Progenitor cell of endocrine pancreas (in vitro differentiated cells): Measurements from ENCODE around the gene CNTN1. TPM values are rescaled to one million over a fixed set of nuclear protein-coding genes. Genes with fewer than 3 reads are reported as not detected.
"Not testable (repeated sequence)": the region's sequence is repeated elsewhere in the genome, so short reads cannot be mapped to it uniquely, and the experiment has no call there.

Experiments used
- DNase-seq: peaks from one replicate; pipeline ENCODE4 v3.0.0; 2021; ENCODE audit warnings: low spot score; ENCODE audit not compliant: unreplicated experiment
- H3K27ac Mint-ChIP-seq: 2 replicates; pipeline ENCODE4 v1.8.0; 2021; ENCODE audit warnings: mild to moderate bottlenecking, moderate library complexity, mixed read lengths
- H3K27me3 Mint-ChIP-seq: 2 replicates; pipeline ENCODE4 v1.8.0; 2021; ENCODE audit warnings: mixed read lengths
- H3K36me3 Mint-ChIP-seq: 2 replicates; pipeline ENCODE4 v1.8.0; 2022; ENCODE audit warnings: mixed read lengths; ENCODE audit not compliant: insufficient read depth
- H3K4me1 Mint-ChIP-seq: 2 replicates; pipeline ENCODE4 v1.8.0; 2021; ENCODE audit warnings: low read depth, mixed read lengths
- H3K4me3 Mint-ChIP-seq: 2 replicates; pipeline ENCODE4 v1.8.0; 2021; ENCODE audit warnings: low read depth, mild to moderate bottlenecking, moderate library complexity, mixed read lengths
- H3K9me3 Mint-ChIP-seq: 2 replicates; pipeline ENCODE4 v1.8.0; 2021; ENCODE audit warnings: low read depth, mixed read lengths
- total RNA-seq: library from RNA; stranded (reverse); gene quantifications from 2 replicates; pipeline ENCODE4 v1.2.1, GENCODE V29; 2021
- TF ChIP-seq, protein P1 (sequence below): fragments of 200-600 bp; sonication (generic); IDR thresholded peaks from one replicate; pipeline ENCODE4 v1.5.0; 2021; ENCODE audit warnings: antibody characterized with exemption, mild to moderate bottlenecking; ENCODE audit not compliant: unreplicated experiment

The CNTN1 gene
- total RNA-seq, 1 donor from 2014 or later, result 3.1 TPM

DNA sequence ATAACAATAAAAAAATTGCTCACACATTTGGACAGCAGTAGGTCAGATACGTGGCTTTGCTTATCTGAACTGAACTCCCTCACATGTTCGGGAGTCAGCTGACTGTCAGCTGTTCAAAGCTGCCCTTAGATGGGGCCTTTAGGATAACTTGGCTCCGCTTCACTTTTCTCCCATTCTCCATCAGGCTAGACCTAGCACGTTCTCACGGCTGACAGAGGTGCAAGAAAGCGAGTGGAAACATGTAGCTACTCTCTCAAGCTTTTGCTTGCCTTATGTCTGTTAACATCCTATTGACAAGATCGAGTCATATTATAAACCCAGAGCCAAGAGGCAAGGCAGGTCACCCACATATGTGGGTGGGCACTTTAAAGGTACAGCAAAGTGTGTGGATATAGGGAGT is 383.9 kb downstream of the CNTN1 start:
- DNase-seq, result no peak
- Mint-ChIP-seq H3K27me3 (peaks cover 2% of the 10 kb centered on the region), H3K9me3 (peaks cover 12% of the 10 kb centered on the region), H3K27ac (no peak overlapping the region), H3K4me1 (peaks cover 6% of the 10 kb centered on the region), H3K36me3 (no peaks in the 10 kb centered on the region), H3K4me3 (no peak overlapping the region)
- TF ChIP-seq, protein P1, sequence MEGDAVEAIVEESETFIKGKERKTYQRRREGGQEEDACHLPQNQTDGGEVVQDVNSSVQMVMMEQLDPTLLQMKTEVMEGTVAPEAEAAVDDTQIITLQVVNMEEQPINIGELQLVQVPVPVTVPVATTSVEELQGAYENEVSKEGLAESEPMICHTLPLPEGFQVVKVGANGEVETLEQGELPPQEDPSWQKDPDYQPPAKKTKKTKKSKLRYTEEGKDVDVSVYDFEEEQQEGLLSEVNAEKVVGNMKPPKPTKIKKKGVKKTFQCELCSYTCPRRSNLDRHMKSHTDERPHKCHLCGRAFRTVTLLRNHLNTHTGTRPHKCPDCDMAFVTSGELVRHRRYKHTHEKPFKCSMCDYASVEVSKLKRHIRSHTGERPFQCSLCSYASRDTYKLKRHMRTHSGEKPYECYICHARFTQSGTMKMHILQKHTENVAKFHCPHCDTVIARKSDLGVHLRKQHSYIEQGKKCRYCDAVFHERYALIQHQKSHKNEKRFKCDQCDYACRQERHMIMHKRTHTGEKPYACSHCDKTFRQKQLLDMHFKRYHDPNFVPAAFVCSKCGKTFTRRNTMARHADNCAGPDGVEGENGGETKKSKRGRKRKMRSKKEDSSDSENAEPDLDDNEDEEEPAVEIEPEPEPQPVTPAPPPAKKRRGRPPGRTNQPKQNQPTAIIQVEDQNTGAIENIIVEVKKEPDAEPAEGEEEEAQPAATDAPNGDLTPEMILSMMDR, result no peak

DNA sequence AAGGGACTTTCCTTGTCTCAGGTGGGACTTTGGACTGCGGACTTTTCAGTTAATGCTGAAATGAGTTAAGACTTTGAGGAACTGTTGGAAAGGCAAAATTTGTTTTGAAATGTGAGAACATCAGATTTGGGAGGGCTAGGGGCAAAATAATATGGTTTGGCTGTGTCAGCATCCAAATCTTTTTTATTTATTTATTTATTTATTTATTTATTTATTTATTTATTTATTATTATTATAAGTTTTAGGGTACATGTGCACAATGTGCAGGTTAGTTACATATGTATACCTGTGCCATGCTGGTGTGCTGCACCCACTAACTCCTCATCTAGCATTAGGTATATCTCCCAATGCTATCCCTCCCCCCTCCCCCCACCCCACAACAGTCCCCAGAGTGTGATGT is 389.0 kb downstream of the CNTN1 start:
- not testable (repeated sequence) for H3K4me3 Mint-ChIP-seq, H3K27ac Mint-ChIP-seq, H3K27me3 Mint-ChIP-seq, H3K4me1 Mint-ChIP-seq, H3K36me3 Mint-ChIP-seq, DNase-seq
- H3K9me3 Mint-ChIP-seq, result peaks cover 16% of the 10 kb centered on the region

DNA sequence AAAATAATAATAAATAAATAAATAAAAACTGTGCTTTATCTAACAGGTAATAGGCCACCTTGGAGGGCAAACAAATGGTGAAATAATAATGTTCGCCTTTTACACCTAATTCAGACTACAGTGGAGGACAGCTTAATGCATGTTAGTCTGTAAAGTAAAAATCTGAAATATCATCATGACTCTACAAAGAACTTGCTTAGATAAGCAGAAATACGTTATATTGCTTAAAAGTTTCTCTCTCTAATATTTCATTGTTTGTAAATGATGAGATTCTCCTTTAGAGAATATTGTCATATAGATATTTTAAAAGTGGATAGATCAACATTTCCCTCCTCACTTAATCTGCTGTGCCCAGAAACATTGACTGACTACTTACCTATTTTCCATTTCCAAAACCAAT is 397.2 kb downstream of the CNTN1 start:
- Mint-ChIP-seq H3K27ac (no peak overlapping the region), H3K9me3 (peaks cover 14% of the 10 kb centered on the region)
- TF ChIP-seq, protein P1, result no peak

DNA sequence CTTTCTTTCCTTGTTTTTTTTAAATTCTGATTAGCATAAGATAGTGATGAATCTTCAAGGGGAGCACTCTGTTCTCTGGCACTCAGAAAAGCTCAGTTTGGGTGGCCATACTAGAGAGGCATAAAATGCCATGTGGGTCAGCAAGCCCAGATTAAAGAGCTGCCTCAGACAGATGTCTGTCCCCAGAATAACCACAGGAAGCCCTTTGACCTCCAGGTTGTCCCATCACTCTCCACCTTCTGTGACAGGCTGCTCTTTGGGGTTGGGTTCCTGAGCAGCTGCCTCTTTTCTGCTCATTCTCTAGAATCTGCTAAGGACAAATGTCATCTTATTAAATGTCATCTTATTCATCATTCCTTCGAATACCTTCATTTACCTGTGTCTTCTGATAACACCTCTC is 399.9 kb downstream of the CNTN1 start:
- TF ChIP-seq, protein P1, result no peak
- Mint-ChIP-seq H3K36me3 (peaks cover 3% of the 10 kb centered on the region), H3K4me1 (no peaks in the 10 kb centered on the region), H3K27me3 (no peaks in the 10 kb centered on the region), H3K9me3 (peaks cover 10% of the 10 kb centered on the region), H3K4me3 (no peak overlapping the region), H3K27ac (no peak overlapping the region)
- DNase-seq, result no peak

More for the DNA sequence above, 397.2 kb downstream of the CNTN1 start:
- Mint-ChIP-seq H3K27me3 (no peaks in the 10 kb centered on the region), H3K36me3 (peaks cover 3% of the 10 kb centered on the region), H3K4me1 (no peaks in the 10 kb centered on the region), H3K4me3 (no peak overlapping the region)
- no peak for DNase-seq

DNA sequence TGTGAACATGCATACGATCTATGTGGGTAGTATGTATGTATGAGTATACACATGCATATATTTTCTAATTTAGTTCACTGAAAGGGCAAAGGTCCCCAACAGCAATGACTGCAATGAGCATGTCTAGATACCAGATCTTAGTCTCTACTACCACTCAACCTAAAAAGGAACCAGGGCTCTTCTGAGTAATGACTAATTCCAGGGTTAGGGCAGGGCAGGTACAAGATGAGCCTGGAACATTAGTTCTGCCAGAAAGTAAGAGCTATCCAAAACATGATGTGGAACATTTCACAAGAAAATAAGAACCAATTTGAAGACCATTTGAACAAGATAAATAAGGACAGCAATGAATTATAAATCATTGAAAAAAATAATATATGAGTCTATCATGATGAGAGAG is 404.6 kb downstream of the CNTN1 start:
- H3K36me3 Mint-ChIP-seq, result no peaks in the 10 kb centered on the region
- no peaks in the 10 kb centered on the region for H3K4me1 Mint-ChIP-seq
- H3K27me3 Mint-ChIP-seq, result no peaks in the 10 kb centered on the region
- H3K27ac Mint-ChIP-seq, result no peak overlapping the region
- TF ChIP-seq, protein P1, result no peak
- DNase-seq, result no peak
- no peak overlapping the region for H3K4me3 Mint-ChIP-seq
- peaks cover 3% of the 10 kb centered on the region for H3K9me3 Mint-ChIP-seq

DNA sequence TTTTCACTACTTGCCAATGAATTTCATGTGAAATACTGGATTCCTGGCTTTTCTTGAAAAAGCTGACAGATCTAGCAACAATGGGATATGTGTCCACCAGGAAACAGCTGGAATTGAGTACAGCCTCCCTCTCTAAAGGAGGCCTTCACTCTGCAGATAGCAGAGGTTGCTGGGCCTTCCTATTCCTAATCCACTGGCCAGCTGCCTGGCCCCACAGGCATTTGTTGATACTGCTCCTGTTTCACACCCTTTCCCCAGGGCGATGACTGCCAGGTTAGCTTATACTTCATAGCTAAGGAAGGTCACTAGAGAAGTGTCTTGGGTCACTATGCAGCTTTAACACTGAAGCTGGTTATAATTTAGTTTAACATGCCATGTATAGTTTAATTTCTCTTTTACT is 408.3 kb downstream of the CNTN1 start:
- Mint-ChIP-seq H3K4me1 (no peaks in the 10 kb centered on the region), H3K27me3 (no peaks in the 10 kb centered on the region), H3K27ac (no peak overlapping the region), H3K4me3 (no peak overlapping the region), H3K36me3 (no peaks in the 10 kb centered on the region), H3K9me3 (no peaks in the 10 kb centered on the region)
- TF ChIP-seq, protein P1, result no peak
- DNase-seq, result no peak
